ENCODE measurements around the gene SLC2A9.

SLC2A9 gene

DNA sequence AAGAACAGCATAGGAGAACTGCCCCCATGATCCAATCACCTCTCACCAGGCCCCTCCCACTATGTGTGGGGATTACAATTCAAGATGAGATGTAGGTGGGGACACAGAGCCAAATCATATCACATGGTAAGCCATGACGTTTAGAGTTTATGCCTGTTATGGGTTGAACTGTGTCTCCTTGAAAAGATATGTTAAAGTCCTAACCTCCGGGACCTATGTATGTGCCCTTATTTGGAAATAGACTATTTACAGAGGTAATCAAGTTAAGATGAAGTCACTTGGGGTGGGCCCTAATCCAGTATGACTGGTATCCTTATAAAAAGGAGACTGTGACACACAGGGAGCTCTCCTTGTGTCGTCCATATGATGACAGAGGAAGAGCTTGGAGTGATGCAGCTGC lies 25.2 kb upstream of the SLC2A9 start:
- DNase-seq, result no peak

DNA sequence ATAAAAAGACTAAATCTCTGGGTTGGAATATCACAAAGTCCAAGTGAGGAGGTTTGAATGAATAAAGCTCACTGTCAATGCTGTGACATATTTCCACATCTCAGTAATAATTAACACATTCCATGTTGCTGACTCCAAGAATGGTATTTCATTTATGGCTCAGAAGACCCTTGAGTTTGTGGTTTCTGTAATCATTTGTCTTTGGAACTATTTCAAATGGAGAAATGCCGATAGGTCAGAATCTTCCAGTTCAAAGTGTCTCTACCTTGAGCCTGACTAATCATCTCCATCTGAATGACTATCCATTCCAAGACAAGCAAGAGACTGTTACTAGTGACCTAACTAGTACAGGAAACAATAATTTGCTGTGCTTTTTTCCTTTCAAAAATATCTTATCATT lies 24.2 kb upstream of the SLC2A9 start:
- DNase-seq, result no peak

DNA sequence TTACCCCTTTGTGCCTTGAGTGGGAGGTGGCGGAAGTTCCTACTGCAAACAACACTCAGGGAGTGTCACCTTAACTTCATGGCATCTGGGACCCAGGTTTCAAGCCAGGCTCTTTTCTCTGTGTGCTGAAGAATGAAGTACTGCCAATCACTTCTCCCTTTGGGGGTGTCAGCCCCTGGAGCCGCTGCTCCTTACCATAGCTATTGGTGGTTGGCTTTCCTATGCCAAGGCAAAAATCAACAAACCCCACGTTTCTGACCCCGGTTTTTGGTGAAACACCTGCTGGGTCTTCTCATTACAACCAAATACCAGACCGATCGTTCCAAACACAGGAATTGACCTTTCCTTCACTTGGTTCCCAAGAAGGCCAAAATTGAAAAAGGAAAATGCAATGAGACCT lies 19.7 kb upstream of the SLC2A9 start:
- DNase-seq, result no peak

DNA sequence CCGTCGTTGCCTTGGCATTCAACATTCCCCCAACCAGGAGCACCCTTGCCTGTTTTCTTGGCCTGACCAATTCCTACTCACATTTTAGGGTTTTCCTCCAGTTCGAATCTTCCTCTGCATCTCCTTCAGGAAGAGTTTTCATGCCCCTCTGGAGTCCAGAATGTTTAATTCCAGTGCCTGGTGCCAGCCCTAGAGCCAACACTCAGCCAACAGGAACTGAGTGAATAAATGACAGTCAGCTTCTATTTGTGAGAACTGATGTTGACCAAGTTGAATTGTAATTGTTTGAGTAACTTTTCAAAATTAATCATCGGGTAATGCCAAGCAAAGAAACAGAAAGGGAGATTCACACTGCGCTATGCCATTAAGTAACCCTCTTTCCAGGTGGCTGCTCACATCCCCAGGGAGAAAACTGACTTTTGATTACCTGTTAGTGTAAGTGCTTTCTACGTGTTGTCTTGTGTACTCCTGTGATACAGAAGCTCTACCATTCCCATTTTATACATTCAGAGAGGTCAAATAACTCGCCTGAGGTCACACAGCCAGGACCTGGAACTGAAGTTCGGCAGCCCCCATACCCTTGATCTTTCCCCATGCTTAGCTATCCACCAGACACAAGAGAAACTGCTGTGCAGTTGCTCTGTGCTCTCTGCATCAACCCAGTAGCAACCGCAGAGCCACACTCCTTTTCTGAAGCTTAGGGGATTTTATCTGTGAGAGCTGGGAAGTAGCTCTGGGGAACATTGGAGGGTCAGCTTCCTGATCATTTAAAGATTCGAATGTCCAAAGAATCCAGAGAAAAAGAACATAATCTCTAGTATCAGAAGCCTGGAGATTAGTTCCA lies 19.0 kb upstream of the SLC2A9 start:
- DNase-seq, result no peak

DNA sequence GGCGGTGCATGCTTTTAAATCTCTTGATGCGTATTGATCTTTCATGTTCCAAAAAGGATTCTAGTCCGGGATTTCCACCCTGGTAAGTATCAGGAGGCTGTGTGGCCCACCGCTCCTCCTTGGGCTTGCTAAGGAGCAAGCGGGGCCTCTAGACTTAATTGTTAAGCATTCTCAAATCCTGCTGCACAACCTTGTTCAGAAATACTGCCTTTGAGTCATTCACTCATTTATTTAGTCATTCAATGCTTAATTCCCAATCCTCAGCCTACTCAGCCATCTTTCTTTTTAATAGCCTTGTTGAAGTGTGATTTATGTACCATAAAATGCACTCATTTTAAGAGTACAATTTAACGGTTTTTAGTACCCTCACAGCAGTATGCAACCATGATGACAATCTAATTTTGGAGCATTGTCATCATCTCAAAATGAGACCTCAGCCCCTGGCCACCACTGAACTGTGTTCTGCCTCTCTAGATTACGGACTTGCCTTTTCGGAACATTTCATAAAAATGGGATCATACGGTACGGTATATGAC lies 15.6 kb upstream of the SLC2A9 start:
- DNase-seq, result no peak

DNA sequence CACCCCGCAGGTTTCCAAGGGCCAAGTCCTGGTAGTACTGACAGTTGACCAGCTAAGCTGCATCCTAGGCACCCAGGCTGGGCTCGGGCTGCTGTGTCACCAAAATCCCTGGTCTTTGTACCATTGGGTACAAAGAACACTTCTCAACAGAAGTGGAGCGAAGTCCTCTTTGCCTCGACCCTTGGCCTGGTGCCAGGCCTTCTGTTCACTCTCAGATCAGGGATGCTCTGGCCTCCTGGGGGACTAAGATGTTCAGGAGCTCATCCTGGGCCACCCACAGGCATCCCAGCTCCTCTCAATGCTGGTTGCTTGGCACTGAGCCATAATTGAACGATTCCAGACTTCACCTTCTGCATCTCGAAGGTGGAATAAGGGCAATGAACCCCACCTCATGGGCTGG lies 13.8 kb upstream of the SLC2A9 start:
- DNase-seq, result no peak

DNA sequence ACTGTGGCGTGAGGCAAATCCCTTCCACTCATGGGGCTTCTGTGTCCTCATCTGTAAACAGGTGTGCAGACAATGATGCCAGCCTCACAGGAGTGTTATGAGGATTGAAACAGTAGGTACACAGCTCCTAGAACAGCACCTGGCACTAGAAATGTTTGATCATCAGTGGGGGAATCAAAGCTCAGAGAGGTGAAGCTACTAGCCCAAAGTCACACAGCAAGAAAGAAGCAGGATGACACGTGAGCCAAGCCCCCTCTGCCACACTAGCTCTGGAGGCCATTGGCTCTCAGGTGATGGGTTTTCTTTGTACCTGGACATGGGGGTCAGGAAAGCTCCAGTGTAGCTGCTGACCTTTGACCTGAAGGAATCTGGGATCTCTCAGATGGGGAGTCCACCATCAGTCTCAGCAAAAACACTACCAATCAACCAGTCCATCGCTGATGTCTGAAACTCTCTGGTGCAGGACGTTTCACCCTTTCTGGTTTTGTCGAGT lies 13.4 kb upstream of the SLC2A9 start:
- no peak for DNase-seq

DNA sequence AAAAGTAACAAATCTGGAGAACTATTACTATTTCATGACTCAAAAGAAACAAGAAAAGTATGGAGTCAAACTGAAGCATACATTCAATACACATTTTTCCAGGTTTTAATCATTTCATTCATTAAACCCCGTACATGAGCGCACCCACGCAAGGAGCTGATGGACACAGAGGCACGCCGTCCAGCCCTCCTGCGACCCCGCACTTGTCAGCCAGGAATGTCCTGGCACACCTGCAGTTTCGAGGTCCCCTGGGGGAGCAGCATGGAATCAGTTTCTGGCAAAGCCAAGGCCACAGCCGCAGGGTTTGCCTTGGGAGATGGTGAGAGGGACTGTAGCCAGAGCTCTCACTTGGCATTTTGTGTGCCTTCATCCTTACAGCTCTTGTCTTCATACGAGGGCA lies 12.8 kb upstream of the SLC2A9 start:
- DNase-seq, result no peak

DNA sequence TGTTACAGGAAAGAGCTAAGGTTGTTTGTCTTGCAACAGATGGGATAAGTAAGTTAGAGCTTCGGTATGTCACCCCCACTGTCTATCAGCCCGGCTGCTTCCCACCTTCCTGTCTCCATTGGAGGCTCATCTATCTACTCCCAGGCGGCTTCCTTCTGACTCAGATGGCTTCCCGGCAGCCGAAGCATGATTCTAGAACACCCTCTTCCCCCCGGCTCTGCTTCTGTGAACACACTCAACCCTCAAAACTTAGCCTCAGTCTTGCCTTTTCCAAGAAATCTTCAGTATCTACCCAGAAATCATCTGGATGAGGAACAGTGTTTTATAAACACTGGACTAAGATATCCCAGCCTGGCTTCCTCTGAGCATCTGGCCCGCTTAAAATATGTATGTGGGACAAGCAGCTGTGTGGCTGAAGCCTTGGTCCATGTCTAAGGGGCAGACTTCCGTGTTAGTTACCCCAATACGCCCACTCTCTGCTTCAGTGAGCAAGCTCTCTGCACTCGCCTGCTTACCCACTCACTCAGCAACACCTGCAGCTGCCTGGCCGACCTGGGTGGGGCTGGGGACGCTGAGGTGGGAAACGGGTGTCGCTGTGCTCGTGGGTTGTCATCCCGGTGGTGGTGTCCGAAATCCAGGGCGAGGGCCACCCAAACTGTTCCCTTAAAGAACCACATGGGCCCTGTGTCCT lies 12.0 kb upstream of the SLC2A9 start:
- peak in 5 of 58 donors; percentile 13 to 26 (median 18) for DNase-seq

DNA sequence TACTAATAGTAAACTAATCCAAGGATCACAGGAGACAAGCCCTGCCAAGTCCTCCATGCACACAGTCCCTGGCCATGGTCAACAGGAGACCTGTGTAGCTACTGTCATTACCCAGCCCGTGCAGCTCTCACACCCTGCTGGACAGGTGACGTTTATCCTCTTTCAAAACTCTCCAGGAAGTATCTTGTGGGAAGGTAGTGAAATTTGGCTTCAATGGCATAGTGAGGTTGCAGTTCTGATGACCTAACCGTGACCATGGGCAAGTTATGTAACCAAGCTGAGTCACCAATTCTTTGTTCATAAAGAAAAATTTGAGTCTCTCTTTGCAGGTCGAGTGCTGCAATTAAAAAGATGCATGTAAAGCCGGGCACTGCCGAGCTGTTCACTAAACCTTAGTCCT lies 11.3 kb upstream of the SLC2A9 start:
- DNase-seq, result no peak

DNA sequence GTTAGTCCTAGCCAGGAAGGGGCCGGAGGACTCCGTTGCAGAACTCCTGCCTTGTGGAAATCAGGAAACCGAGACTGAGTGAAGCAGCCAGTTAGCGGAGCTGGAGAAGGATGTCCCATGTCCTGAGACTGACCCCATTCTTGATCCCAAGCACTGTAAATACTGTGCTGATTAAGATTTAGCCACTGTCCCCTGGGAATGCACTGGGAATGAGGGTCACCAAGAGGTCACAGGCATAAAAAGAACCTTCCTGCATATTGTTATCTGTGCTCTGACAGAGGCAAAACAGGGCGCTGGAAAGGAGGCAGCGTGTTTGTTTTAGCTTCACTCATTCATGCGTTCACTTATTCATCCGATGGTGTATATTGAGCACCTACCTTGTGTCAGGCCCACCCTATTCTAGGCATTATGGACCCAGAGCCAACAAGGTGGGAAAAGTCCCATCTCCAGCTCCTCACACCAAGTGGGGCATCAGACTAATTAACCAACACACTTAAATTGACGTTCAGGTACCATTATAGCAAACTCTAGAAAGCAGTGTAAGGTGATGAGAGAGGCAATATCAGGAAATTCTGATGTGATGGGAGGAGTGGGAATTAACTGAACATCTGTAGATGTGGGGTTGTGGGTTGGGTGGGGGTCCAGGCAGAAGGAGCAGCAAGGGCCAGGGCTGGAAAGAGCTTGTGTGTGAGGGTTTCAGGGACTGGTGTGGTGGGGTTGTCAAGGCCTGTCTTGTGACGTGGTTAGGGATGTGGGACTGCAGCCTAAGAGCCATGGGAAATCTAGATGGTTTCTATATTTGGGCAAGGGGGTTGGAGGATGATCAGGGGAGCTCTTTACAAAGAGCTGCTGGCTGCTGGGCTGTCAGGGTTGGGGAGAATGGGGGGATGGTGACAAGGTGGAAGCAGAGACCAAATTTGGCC lies 10.6 kb upstream of the SLC2A9 start:
- DNase-seq, result no peak

DNA sequence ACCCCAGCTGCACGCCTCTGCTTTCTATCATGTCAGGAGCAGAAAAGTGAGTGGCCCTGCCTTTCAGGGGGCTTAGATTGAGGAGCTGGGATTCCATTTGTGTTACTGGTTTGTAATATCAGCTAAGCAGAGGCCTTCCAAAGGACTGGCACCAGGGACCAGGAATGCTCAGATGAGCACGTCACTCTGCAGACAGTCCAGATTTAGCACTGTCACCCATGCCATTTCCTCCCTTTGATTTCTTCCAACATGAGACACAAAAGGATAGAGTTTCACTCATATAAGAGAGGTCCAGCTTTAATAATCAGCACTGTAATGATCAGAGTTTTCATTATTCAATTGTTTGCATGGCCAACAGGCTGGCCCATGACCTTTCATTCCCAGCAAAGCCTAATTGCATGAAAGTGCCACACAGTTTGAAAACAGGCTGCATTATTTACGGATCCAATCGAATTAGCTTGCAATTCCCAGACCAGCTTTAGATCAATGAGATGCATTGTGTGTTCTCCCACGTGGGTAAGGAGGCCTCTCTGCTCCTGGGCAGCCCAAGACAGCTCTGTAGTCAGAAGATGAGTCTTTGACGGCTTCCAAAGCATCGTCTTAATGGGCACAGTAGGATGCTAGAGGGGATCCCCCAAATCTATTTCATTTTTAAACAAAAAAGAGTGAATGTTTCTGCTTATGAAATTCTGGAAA lies 9.8 kb upstream of the SLC2A9 start:
- DNase-seq, result peak in 9 of 58 donors; percentile 14 to 64 (median 34)

DNA sequence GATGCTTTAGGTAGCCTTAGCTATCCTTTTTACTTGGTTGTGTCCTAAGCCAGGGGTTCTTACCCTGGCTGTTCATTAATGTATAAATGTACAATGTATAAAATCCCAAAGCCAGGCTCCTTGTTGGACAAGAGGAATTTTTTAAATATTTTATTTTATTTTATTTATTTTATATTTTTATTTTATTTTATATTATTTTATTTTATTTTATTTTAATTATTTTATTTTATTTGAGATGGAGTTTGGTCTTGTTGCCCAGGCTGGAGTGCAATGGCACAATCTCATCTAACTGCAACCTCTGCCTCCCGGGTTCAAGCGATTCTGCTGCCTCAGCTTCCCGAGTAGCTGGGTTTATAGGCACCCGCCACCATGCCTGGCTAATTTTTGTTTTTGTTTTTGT lies 8.1 kb upstream of the SLC2A9 start:
- DNase-seq, result no peak

DNA sequence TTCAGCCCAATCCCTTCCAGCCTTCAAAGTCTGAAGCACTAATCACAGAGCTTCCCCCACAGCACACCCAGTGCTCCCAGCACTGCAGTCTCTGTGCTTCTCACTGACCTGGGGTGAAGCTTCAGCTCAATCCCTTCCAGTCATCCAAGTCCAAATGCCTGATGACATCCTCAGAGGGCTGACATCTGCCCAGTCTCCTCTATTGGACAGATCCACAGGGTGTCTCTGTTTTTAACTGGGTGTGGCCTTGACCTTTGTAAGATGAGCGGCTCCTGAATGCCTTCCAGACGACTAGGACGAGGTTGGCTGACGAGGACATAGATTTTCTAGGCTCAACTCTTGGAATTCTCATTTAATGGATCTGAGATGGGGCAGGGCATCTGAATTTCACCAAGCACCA lies 7.6 kb upstream of the SLC2A9 start:
- DNase-seq, result no peak

DNA sequence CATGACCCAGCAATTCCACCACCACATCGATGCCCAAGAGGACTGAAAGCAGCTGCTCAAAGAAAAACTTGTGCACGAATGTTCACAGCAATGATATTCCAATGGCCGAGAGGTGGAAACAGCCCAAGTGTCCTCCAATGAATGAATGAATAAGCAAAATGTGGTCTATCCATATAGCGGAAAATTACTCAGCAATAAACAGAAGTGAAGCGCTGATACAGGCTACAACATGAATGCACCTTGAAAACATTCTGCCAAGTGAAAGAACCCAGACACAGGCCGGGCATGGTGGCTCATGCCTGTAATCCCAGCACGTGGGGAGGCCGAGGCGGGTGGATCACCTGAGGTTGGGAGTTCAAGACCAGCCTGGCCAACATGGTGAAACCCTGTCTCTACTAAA lies 5.2 kb upstream of the SLC2A9 start:
- no peak for DNase-seq

DNA sequence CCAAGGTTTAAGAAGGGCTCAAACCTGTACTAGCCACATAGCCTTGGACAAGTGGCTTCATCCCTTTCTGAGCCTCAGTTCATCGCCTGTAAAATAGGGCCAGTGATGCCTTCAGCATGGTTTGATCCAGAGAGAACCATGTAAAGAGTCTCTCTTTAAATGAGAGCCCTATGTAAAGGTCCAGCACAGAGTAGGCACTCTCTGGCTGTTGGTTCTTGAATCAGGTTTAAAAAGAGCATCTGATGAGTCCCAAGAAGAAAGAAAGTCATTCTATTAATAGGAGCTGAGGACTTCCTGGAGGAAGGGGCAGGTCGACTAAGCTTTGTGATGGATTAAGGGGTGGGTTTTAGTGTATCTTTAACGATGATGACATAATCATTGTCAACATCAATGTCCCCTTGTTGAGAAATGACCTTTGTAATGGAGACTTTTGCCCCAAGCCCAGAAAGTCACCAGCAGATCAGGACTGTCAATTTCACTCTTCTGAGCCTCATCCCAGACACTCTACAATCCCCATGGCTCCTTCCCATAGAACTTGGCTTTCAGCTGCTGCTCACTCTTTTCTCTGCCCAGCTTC lies 4.0 kb upstream of the SLC2A9 start:
- DNase-seq, result no peak

DNA sequence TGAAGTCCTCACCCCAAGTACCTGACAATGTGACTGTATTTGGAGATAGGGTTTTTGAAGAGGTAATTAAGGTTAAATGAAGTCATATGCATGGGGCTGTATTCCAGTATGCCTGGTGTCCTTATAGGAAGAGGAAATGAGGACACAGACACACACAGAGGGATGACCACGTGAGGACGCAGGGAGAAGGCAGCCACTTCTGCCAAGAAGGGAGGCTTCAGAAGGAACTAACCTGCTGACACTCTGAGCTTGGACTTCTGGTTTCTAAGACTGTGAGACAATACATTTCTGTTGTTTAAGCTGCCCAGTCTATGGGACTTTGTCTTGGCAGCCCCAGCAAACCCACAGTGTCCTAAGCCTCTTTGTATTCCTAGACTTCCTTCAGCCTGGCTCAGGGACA lies 3.0 kb upstream of the SLC2A9 start:
- peak in 2 of 58 donors; percentile 13 to 26 for DNase-seq

DNA sequence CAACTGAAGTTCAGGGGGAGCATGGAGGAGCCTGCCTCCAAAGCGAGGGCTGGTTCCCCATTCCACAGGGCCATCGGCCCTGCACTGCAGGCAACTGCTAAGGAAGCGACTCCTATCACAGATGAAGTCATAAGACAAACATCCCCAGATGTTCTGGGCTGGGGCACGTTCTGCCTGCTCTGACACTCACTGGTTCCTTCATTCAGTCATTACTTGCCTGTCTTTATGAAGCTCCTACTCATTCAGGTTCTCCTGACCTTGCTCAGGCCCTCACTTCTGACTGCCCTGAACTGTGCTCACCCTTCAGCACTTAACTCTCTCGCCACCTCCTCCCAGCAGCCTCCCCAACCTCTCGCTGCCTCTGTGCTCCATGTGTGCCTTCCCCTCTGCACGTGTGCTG lies 2.5 kb upstream of the SLC2A9 start:
- peak in 1 of 58 donors; percentile 10 for DNase-seq

DNA sequence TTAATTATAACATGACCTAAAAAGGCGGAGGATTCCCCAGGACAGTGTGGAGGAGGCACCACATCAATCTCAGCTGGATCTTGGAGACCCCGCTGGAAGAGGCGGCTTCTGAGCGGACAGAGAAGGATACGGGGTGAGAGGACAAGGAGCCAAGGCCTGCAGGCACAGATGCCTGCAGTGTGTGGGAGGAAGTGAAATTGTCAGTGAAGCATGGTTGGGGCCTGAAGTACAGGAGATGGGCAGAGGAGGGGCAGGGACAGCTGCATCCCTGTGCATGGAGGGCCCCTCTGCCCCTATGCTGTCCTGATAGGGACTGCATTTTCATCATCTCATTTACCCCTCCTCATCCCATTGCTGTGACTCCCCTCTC lies 1.7 kb upstream of the SLC2A9 start:
- no peak for DNase-seq

DNA sequence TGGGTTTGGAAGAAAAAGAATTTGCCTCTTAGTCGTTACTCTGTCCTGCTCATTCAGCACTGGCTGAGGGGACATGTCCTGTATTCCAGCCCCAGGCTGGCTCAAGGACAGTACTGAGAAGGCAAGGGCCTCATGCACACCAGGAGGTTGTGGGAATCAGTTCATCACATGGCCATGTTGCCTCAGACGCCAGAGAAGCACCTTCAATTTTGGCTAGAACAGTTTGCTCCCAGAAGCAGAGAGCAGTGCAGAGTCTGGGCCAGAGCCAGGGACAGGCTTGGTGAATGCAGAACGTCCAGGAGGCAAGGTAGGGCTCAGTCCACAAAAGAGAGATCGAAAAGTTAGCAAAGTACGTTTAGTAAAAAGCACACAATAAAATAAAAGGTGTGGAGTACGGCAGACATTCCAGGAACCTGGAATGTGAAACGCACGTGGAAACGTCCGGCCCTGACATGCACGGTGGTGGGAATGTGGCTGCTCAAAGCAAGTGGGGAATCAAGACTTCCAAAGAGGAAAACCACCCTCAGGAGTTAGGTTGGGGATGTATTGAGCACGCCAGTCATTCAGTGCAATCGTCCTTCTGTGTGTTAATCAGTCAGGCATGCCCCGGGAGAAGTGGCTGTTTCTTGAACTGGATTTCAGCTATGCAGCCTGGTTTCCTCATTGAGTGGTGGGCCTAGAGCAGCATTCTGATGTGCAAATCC lies 1.2 kb upstream of the SLC2A9 start:
- DNase-seq, result peak in 2 of 58 donors; percentile 9 to 26

All from anterior cingulate cortex (tissue), 58 donors.